Measurements from ENCODE around the gene B3GAT1.

Gene B3GAT1

DNA sequence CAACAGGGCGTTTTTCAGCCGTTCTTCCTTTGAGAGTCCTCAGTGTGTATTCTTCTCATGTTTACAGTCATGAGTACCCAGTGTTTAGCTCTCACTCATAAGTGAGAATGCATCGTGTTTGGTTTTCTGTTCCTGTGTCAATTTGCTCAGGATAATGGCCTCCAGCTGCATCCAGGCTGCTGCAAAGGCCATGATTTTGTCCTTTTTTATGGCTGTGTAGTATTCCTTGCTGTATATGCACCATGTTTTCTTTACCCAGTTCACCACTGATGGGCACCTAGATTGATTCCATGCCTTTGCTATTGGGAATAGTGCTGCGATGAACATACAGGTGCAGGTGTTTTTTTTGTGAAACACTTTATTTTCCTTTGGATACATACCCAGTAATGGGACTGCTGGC, 23.5 kb downstream of the B3GAT1 start:
- TF ChIP-seq, protein P1, sequence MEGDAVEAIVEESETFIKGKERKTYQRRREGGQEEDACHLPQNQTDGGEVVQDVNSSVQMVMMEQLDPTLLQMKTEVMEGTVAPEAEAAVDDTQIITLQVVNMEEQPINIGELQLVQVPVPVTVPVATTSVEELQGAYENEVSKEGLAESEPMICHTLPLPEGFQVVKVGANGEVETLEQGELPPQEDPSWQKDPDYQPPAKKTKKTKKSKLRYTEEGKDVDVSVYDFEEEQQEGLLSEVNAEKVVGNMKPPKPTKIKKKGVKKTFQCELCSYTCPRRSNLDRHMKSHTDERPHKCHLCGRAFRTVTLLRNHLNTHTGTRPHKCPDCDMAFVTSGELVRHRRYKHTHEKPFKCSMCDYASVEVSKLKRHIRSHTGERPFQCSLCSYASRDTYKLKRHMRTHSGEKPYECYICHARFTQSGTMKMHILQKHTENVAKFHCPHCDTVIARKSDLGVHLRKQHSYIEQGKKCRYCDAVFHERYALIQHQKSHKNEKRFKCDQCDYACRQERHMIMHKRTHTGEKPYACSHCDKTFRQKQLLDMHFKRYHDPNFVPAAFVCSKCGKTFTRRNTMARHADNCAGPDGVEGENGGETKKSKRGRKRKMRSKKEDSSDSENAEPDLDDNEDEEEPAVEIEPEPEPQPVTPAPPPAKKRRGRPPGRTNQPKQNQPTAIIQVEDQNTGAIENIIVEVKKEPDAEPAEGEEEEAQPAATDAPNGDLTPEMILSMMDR (IDR thresholded peaks at IDR 0.05; ENCODE audit: low read depth, low read length): no peak
- in situ Hi-C loops (cut with HindIII; ENCODE audit: low sequenced_read_pairs): no loop called here
- no peak overlapping the region for H3K4me3 ChIP-seq (ENCODE audit: low read depth, low read length)
- DNase-seq (ENCODE audit: low read depth, low spot score): no peak

DNA sequence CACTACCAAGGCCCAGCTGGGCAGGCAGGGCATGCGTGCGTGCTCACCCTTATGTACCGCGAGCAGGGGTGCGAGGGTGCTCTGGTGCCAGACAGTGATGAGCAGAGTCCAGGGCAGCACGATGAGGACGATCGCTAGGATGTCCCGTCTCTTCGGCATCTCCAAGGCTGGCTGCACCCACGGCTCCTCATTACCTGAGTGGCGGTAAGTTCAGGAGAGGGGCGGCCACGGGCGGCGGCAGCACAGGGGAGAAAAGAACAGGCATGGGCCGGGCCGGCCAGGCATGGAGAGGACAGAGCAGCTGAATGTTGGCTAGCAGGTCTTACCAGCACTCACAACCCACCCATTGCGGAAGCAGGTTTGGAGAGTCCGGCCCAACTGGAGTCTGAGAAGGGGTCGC, 24.5 kb downstream of the B3GAT1 start:
- H3K4me3 ChIP-seq (ENCODE audit: low read depth, low read length): no peak overlapping the region
- DNase-seq (ENCODE audit: low read depth, low spot score): no peak
- in situ Hi-C loops (cut with HindIII; ENCODE audit: low sequenced_read_pairs): no loop called here
- TF ChIP-seq, protein P1 (IDR thresholded peaks at IDR 0.05; ENCODE audit: low read depth, low read length): no peak

DNA sequence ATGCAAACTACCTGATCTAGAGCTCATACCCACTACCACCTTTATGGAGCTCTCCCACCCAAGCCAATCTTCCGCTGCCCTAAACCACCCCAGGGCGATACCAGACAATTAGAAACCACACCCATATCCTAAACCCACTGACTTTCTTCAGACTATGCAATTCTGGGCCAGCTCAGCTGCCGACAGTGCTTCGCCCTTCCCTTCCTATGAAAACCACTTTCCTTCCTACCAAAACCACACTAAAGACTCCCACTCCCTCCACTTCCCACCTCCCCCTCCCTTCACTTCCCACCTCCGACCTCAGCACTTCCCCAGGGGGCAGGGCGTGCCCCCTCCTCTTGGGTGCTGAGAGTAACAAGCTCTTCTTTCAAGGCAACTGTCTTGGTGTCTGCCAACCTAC, 25.1 kb downstream of the B3GAT1 start:
- TF ChIP-seq, protein P1 (IDR thresholded peaks at IDR 0.05; ENCODE audit: low read depth, low read length): no peak
- DNase-seq (ENCODE audit: low read depth, low spot score): no peak
- in situ Hi-C loops (cut with HindIII; ENCODE audit: low sequenced_read_pairs): no loop called here
- H3K4me3 ChIP-seq (ENCODE audit: low read depth, low read length): no peak overlapping the region

DNA sequence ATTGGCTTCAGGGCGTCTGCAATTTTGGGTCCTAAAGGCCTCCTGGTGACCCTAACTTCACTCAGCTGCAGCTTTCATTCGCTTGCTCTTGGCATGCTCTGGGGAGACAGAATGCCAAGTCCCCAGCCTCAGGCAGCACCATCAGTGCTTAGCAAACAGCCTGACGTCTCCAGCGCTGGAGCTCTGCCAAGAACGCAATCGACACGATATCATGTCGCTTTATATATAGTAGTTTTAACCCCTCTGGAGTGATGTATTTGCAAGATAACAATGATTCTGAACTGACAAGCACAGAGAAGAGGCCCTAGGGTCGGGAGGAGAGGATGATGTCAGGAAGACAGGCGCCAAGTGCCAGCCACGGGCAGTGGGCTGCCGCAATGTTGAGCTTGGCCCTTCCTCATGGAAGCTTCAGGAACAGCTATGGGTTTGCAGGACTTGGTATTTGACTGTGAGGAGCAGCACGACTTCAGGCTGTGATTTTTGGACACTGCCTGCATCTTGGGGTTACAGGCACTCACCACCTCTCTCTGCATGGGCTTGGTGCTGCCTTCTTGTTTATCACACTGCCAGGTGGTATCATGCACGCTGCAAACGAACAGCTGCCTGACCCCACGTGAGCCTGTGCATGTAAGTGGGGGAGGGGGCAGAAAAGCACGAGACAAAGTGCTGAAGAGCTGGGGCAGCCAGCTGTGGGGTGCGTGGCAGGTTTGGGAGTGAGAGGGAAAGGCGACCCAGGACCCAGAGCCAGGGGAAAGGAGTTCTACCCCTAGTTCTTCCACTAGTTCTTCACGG, 26.1 kb downstream of the B3GAT1 start:
- in situ Hi-C loops (cut with HindIII; ENCODE audit: low sequenced_read_pairs): no loop called here
- TF ChIP-seq, protein P1 (IDR thresholded peaks at IDR 0.05; ENCODE audit: low read depth, low read length): no peak
- no peak overlapping the region for H3K4me3 ChIP-seq (ENCODE audit: low read depth, low read length)
- no peak for DNase-seq (ENCODE audit: low read depth, low spot score)

DNA sequence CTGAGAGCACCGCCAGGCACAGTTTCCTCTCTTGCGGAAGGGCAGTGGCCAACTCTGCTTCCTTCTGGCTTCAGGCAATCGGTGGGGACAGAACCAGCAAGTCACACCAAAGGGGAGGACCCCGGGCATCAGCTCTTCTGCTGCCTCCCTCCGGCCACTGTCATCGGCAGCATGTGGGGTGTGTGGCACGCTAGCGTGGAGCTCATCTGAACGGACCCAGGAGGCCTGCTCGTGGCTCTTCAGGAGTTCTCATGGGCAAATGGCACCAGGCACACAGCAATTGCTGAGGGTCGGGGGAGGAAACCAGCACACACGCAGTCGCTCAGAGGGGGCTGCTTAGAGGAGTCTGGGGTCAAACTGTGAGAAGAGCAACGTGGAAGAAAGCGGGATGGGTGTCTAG, 26.9 kb downstream of the B3GAT1 start:
- no peak for DNase-seq (ENCODE audit: low read depth, low spot score)
- in situ Hi-C loops (cut with HindIII; ENCODE audit: low sequenced_read_pairs): no loop called here
- TF ChIP-seq, protein P1 (IDR thresholded peaks at IDR 0.05; ENCODE audit: low read depth, low read length): no peak
- H3K4me3 ChIP-seq (ENCODE audit: low read depth, low read length): no peak overlapping the region

DNA sequence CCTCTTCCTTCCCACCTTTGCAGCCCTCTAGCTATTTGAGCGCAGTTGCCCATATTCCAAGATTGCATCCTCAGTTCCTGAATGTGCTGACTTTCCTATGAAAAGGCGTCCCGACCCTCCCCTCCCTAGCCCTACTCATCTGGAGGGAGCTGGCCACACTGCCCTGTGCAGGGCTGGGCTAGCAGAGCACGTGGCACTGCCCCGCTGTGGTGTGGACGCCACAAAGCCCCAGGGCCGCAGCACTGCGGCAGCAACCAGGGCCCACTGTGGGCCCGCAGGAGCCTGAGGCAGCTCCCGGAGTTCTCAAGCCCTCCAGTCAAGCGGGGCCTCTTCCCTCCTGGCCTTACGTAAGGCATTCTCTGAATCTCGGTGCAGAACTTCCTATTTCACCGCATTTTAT, 27.6 kb downstream of the B3GAT1 start:
- TF ChIP-seq, protein P1 (IDR thresholded peaks at IDR 0.05; ENCODE audit: low read depth, low read length): no peak
- DNase-seq (ENCODE audit: low read depth, low spot score): no peak
- H3K4me3 ChIP-seq (ENCODE audit: low read depth, low read length): no peak overlapping the region
- in situ Hi-C loops (cut with HindIII; ENCODE audit: low sequenced_read_pairs): no loop called here
